ENCODE measurements around the gene NOXO1. TPM values are rescaled to one million over a fixed set of nuclear protein-coding genes. Genes with fewer than 3 reads are reported as not detected.

The NOXO1 gene
- total RNA-seq, 1 experiment from 2014 or later = 1.7 TPM

- WGBS (ENCODE audit: extremely low coverage, insufficient read length, low lambda C conversion rate) = no CpG with 5 or more reads among the region's 8 CpGs
Measured at GRCh38 chr16:2006317-2006716, 25.0 kb upstream of the NOXO1 start.

More at GRCh38 chr16:2006317-2006716, 25.0 kb upstream of the NOXO1 start:
- peaks cover 22 to 36% of the 10 kb centered on the region in 2 experiments for H3K4me1 Mint-ChIP-seq
- H3K14ac ChIP-seq (ENCODE audit: insufficient read depth, low read length) = no peak overlapping the region; the same call in 1 of the 2 replicates
- H3K79me1 ChIP-seq (ENCODE audit: insufficient read depth, low read depth, low read length, poor library complexity, severe bottlenecking) = peaks cover 24% of the 10 kb centered on the region
- peaks cover 14 to 26% (median 25%) of the 10 kb centered on the region in 3 experiments for H3K36me3 Mint-ChIP-seq (ENCODE audit: insufficient read depth in 1 of 3, low read depth in 3 of 3)
- TF ChIP-seq CTCF (conservative IDR thresholded peaks at IDR 0.05) = no peak
- no peaks in the 10 kb centered on the region for H4K20me1 ChIP-seq (ENCODE audit: control insufficient read depth, insufficient read depth, insufficient read length)
- H2BK5ac ChIP-seq (ENCODE audit: insufficient read length, low read length) = no peak overlapping the region
- no peak overlapping the region for H3K56ac ChIP-seq (ENCODE audit: insufficient read length, low read depth, low read length)
- no peak overlapping the region for H3K27ac ChIP-seq (ENCODE audit: insufficient read length, low read depth, low read length)
- H3K27me3 Mint-ChIP-seq (ENCODE audit: low read depth) = no peaks in the 10 kb centered on the region; the same call in 1 of the 2 replicates
- no peak overlapping the region for H3K23ac ChIP-seq (ENCODE audit: insufficient read length, low read depth, low read length)
- H2BK20ac ChIP-seq (ENCODE audit: low read depth, low read length, poor library complexity, severe bottlenecking) = no peak overlapping the region
- no peak overlapping the region for H2BK15ac ChIP-seq (ENCODE audit: low read depth, low read length)
- H2AK5ac ChIP-seq (ENCODE audit: insufficient read length, low read length) = no peak overlapping the region
- H3K79me2 ChIP-seq (ENCODE audit: insufficient read depth, low read length) = peaks cover 26% of the 10 kb centered on the region; the same call in 1 of the 2 replicates
- no peak overlapping the region for H3K4ac ChIP-seq (ENCODE audit: low read depth, low read length)
- H3K27ac Mint-ChIP-seq = peak overlapping the region in 1 of 3 experiments; percentile 80; a peak in 3 of 7 replicates
- H3K4me2 ChIP-seq (ENCODE audit: insufficient read depth, insufficient read length, low read length) = no peak overlapping the region
- peak overlapping the region in 1 of 2 experiments; percentile 46; a peak in 2 of 5 replicates for H3K4me3 Mint-ChIP-seq
- no peaks in the 10 kb centered on the region for H3K27me3 ChIP-seq (ENCODE audit: insufficient read depth, low read length)
- H4K5ac ChIP-seq (ENCODE audit: insufficient read length, low read depth, low read length) = no peak overlapping the region
- no peak overlapping the region for H3K9ac ChIP-seq (ENCODE audit: extremely low read depth, insufficient read length, low read length)
- H2BK120ac ChIP-seq (ENCODE audit: low read depth, low read length, poor library complexity, severe bottlenecking) = no peak overlapping the region
- no peak overlapping the region for H2AFZ ChIP-seq (ENCODE audit: low read length)
- no peak overlapping the region for H2BK12ac ChIP-seq (ENCODE audit: insufficient read length, low read depth, low read length)
- H4K8ac ChIP-seq (replicated peaks; ENCODE audit: insufficient read length, low read depth, low read length) = no peak overlapping the region
- H3K18ac ChIP-seq (ENCODE audit: insufficient read length, low read depth, low read length) = no peak overlapping the region
- H3K9me3 Mint-ChIP-seq = no peaks in the 10 kb centered on the region; a peak in 1 of 5 replicates
- peaks cover 11% of the 10 kb centered on the region for H3K23me2 ChIP-seq (ENCODE audit: insufficient read length, low read depth, low read length, poor library complexity, severe bottlenecking)
- no peaks in the 10 kb centered on the region for H3K9me3 ChIP-seq (ENCODE audit: control insufficient read depth, low read depth, low read length)
- no peak overlapping the region for H3T11ph ChIP-seq (ENCODE audit: low read length)
- peaks cover 6% of the 10 kb centered on the region; the same call in 1 of the 2 replicates for H3K4me1 ChIP-seq (ENCODE audit: insufficient read depth, low read length)
- H4K91ac ChIP-seq (ENCODE audit: insufficient read length, low read depth, low read length) = no peak overlapping the region
- DNase-seq = no peak

All from H9 (cell line).